ENCODE measurements around the gene MRPS22. TPM values are rescaled to one million over a fixed set of nuclear protein-coding genes. Genes with fewer than 3 reads are reported as not detected.

MRPS22 gene
- total and polyA plus RNA-seq, 8 donors = 9.6 to 75.8 (median 43.7) TPM

DNA sequence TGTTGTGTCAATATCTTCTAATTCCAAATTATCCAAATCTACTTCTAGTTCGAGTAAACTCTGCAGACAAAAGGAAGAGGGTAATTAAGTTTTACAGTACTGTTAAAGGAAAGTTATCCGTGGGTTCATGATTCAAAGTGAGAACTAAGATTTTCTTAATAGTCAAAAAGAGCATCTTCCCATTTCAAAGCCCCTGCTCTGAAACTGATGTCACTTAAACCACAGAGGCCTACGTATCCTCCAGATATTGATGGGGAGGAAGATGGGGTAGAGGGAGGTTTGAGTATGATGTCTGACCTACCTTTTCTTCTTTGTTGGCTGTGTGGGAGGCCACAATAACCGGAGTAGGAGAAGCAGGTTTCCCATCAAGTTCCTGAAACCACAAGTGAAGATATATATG, 14.1 kb downstream of the MRPS22 start:
- H3K36me3 ChIP-seq = peaks cover 64 to 100% (median 100%) of the 10 kb centered on the region in 4 donors

DNA sequence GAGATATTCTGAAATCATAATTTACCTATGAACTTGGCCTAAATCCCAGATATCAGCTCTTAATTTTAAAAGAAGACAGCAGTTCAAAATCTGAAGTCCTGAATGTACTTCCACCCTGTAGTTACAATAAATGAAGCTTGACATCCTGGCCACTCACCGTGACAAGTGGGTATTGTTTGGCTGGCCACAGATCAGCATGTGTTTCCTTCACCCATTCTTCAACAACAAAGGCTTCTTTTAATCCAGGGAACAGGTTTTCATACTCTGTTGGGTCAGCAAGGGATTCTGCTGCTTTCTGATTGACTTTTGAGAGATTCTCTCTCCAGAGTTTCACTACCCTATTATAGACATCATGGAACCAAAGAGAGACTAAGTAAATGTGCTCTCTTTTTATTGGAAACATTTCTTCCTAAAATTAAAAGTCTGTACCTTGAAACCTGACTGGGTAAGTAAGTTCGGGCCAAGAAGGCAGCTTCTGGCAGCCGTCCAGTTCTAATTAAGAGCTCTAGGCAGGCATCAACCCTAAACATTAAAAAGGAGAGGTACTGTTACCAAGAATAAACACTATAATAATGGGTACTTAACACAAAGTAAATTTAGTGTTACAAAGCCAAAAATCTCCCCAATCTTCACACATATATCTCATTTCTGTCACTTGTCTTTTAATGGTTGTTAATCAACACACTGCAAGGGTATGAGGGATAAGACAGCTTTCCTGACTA, 15.2 kb downstream of the MRPS22 start:
- no peak for DNase-seq
- WGBS, 5 donors = 62 to 72% (median 65%) methylated on average over 3 of the region's 3 CpGs
- intact Hi-C loops (cut with DNase I; ENCODE audit: low total_unique reads) = no loop called here
- no peaks in the 10 kb centered on the region for H3K27me3 ChIP-seq
- no peak for TF ChIP-seq POLR2AphosphoS5 (IDR thresholded peaks at IDR 0.05)
- TF ChIP-seq POLR2A (IDR thresholded peaks at IDR 0.05) = no peak
- TF ChIP-seq, protein P1, sequence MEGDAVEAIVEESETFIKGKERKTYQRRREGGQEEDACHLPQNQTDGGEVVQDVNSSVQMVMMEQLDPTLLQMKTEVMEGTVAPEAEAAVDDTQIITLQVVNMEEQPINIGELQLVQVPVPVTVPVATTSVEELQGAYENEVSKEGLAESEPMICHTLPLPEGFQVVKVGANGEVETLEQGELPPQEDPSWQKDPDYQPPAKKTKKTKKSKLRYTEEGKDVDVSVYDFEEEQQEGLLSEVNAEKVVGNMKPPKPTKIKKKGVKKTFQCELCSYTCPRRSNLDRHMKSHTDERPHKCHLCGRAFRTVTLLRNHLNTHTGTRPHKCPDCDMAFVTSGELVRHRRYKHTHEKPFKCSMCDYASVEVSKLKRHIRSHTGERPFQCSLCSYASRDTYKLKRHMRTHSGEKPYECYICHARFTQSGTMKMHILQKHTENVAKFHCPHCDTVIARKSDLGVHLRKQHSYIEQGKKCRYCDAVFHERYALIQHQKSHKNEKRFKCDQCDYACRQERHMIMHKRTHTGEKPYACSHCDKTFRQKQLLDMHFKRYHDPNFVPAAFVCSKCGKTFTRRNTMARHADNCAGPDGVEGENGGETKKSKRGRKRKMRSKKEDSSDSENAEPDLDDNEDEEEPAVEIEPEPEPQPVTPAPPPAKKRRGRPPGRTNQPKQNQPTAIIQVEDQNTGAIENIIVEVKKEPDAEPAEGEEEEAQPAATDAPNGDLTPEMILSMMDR (IDR thresholded peaks at IDR 0.05) = no peak
- H3K9me3 ChIP-seq = no peaks in the 10 kb centered on the region
- no peak overlapping the region for H3K4me3 ChIP-seq
- peaks cover 0 to 12% (median 4%) of the 10 kb centered on the region in 4 donors for H3K4me1 ChIP-seq
- no peak overlapping the region for H3K27ac ChIP-seq
- peaks cover 66 to 100% (median 100%) of the 10 kb centered on the region in 4 donors for H3K36me3 ChIP-seq

More for the DNA sequence above, 14.1 kb downstream of the MRPS22 start:
- Histone ChIP-seq H3K9me3 (no peaks in the 10 kb centered on the region), H3K4me3 (no peak overlapping the region), H3K27ac (no peak overlapping the region), H3K4me1 (peaks cover 0 to 9% (median 2%) of the 10 kb centered on the region in 4 donors), H3K27me3 (no peaks in the 10 kb centered on the region)
- no peak for DNase-seq
- WGBS, 5 donors = 66 to 77% (median 74%) methylated on average over 4 of the region's 4 CpGs
- intact Hi-C loops (cut with DNase I; ENCODE audit: low total_unique reads) = no loop called here
- TF ChIP-seq POLR2AphosphoS5 (IDR thresholded peaks at IDR 0.05) (no peak), POLR2A (IDR thresholded peaks at IDR 0.05) (no peak)

DNA sequence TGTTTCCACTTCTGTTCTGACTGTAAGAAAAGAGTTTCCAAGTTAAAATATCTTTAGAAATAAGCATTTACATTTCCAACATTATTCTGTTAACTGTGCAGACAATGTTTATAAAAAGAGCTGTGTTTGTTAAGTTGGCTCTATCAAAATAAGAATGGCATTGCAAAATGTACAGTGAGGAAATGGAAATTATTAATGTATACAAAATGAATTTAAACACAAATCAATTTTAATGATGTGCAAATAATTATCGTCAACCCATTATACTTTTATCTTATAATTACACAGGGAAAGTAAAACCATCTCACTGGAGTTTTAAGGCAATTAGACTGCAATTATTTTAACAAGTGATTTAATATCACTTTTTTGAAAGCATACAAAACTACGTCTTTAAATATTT, 17.5 kb downstream of the MRPS22 start:
- Histone ChIP-seq H3K9me3 (no peaks in the 10 kb centered on the region), H3K4me1 (peaks cover 0 to 18% (median 6%) of the 10 kb centered on the region in 4 donors), H3K36me3 (peaks cover 58 to 100% (median 100%) of the 10 kb centered on the region in 4 donors), H3K27me3 (no peaks in the 10 kb centered on the region), H3K27ac (no peak overlapping the region), H3K4me3 (no peak overlapping the region)
- 78 to 84% (median 79%) methylated on average over 2 of the region's 2 CpGs for WGBS, 5 donors
- DNase-seq = no peak
- no peak for TF ChIP-seq POLR2A (IDR thresholded peaks at IDR 0.05)
- TF ChIP-seq EP300 (IDR thresholded peaks at IDR 0.05) = no peak
- TF ChIP-seq POLR2AphosphoS5 (IDR thresholded peaks at IDR 0.05) = no peak
- TF ChIP-seq, protein P1 (IDR thresholded peaks at IDR 0.05) = no peak
- intact Hi-C loops (cut with DNase I; ENCODE audit: low total_unique reads) = no loop called here

DNA sequence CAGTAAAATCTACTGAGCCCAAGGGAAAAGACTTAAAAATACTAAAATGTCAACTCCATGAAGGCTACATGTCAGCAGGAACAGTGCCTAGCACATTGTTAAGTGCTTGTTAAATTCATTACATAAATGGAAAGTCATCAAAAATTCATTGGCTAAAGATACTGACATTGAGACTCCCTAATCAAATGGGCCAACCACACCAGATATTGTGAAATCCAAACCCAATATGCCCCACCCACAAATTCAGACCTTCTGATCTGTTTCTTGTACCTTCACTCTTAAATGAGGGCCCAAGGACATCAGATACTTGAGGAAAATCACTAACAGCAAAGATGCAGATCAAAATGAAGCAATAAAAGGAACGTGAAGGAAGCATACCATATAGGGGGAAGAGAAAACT, 20.7 kb downstream of the MRPS22 start:
- 82 to 97% (median 94%) methylated on average over 1 of the region's 1 CpG for WGBS, 5 donors
- no peaks in the 10 kb centered on the region for H3K9me3 ChIP-seq
- no peak overlapping the region for H3K27ac ChIP-seq
- no peaks in the 10 kb centered on the region for H3K27me3 ChIP-seq
- peaks cover 0 to 18% (median 7%) of the 10 kb centered on the region in 4 donors for H3K4me1 ChIP-seq
- no peak for DNase-seq
- H3K4me3 ChIP-seq = no peak overlapping the region
- intact Hi-C loops (cut with DNase I; ENCODE audit: low total_unique reads) = no loop called here
- peaks cover 56 to 100% (median 100%) of the 10 kb centered on the region in 4 donors for H3K36me3 ChIP-seq
- TF ChIP-seq EP300 (IDR thresholded peaks at IDR 0.05) = no peak
- no peak for TF ChIP-seq POLR2A (IDR thresholded peaks at IDR 0.05)
- TF ChIP-seq, protein P1 (IDR thresholded peaks at IDR 0.05) = no peak
- no peak for TF ChIP-seq POLR2AphosphoS5 (IDR thresholded peaks at IDR 0.05)

DNA sequence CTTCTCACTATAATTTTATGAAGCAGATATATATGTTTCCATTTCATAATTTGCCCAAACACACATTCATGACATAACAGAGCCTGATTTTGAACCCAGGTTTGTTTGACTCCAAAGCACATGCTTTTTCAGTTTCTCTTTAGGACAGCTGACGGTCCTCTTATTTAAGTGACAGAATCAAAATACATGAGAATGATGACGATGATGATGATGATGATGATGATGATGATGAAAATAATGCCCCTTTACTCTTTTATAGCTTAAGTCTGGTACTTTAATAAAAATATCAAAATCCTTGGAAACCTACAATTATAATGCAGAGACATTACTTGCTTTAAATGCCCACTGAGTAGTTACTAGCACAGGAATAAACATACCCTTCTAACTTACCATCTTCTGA, 30.3 kb downstream of the MRPS22 start:
- intact Hi-C loops (cut with DNase I; ENCODE audit: low total_unique reads) = no loop called here
- DNase-seq = no peak
- Histone ChIP-seq H3K27ac (no peak overlapping the region), H3K4me1 (peaks cover 0 to 11% (median 3%) of the 10 kb centered on the region in 4 donors), H3K9me3 (no peaks in the 10 kb centered on the region), H3K27me3 (no peaks in the 10 kb centered on the region), H3K36me3 (peaks cover 76 to 100% (median 100%) of the 10 kb centered on the region in 4 donors), H3K4me3 (no peak overlapping the region)
- WGBS, 5 donors = 83 to 98% (median 90%) methylated on average over 2 of the region's 2 CpGs
- no peak for TF ChIP-seq EP300 (IDR thresholded peaks at IDR 0.05)
- TF ChIP-seq POLR2A (IDR thresholded peaks at IDR 0.05) = no peak
- TF ChIP-seq POLR2AphosphoS5 (IDR thresholded peaks at IDR 0.05) = no peak
- TF ChIP-seq, protein P1 (IDR thresholded peaks at IDR 0.05) = no peak

All from stomach (tissue), 9 donors.